HepG2 (cell line): ENCODE measurements around the gene WDR27. TPM values are rescaled to one million over a fixed set of nuclear protein-coding genes. Genes with fewer than 3 reads are reported as not detected.

Source experiments
- ARNT2 ChIP-seq: sonication (generic); formaldehyde crosslinking; IDR thresholded peaks from 2 replicates; pipeline ENCODE4 v1.8.0; 2022; ENCODE audit warnings: mild to moderate bottlenecking, low read depth, missing genetic modification reagents, moderate library complexity
- ESRRA ChIP-seq: sonication (generic); formaldehyde crosslinking; IDR thresholded peaks from 2 replicates; pipeline ENCODE4 v1.5.1; 2020; ENCODE audit warnings: mild to moderate bottlenecking, low read depth, missing genetic modification reagents
- ONECUT2 ChIP-seq: sonication (generic); formaldehyde crosslinking; IDR thresholded peaks from 2 replicates; pipeline ENCODE4 v1.4.0; 2020; ENCODE audit warnings: missing genetic modification reagents
- SATB2 ChIP-seq: sonication (generic); formaldehyde crosslinking; IDR thresholded peaks from 2 replicates; pipeline ENCODE4 v1.5.0; 2020; ENCODE audit warnings: missing genetic modification reagents
- SOX6 ChIP-seq, 2 experiments: fragments of 450-650 bp in 1 of 2; sonication (generic) in 1 of 2; formaldehyde crosslinking in 1 of 2; IDR thresholded peaks; 2 replicates each; pipeline versions ENCODE4 v1.4.0 to v1.6.1; 2017 to 2020; ENCODE audit warnings: antibody characterized with exemption in 1 of 2, mild to moderate bottlenecking in 1 of 2, missing genetic modification reagents in 1 of 2
- ZNF510 ChIP-seq: sonication (generic); formaldehyde crosslinking; IDR thresholded peaks from 2 replicates; pipeline ENCODE4 v1.4.0; 2020; ENCODE audit warnings: low read depth, mild to moderate bottlenecking, missing genetic modification reagents
- ZNF564 ChIP-seq: sonication (generic); formaldehyde crosslinking; IDR thresholded peaks from 2 replicates; pipeline ENCODE4 v1.8.1; 2023; ENCODE audit warnings: mild to moderate bottlenecking, missing genetic modification reagents
- polyA plus RNA-seq, 8 experiments: library from polyadenylated mRNA; depleted of rRNA in 3 of 8; stranded (reverse) in 7 of 8; unstranded in 1 of 8; fragments of >200 nt; fragmentation: Illumina TruSeq in 4 of 8; extraction: Trizol in 4 of 8; gene quantifications; 2 replicates each; pipeline versions ENCODE4 v1.2.1 to v1.2.3, GENCODE V29; 2011 to 2016; ENCODE audit warnings: low read depth in 4 of 8, missing spikeins in 1 of 8, mixed read lengths in 1 of 8; ENCODE audit not compliant: insufficient read depth in 1 of 8
- total RNA-seq, 5 experiments: library from RNA; depleted of rRNA; stranded (reverse); fragments of >200 nt; fragmentation: Illumina TruSeq; extraction: Trizol; gene quantifications; 2 replicates each; pipeline ENCODE4 v1.2.3, GENCODE V29; 2016; ENCODE audit warnings: low read depth in 1 of 5
- TF ChIP-seq, protein P1 (sequence below): sonication (generic); formaldehyde crosslinking; IDR thresholded peaks from 2 replicates; pipeline ENCODE4 v1.4.0; 2020; ENCODE audit warnings: missing genetic modification reagents, mild to moderate bottlenecking, borderline replicate concordance

WDR27 gene
- total and polyA plus RNA-seq, 2 of the 13 experiments (the other 11 are each of a cell fraction or from before 2014, with no cell fraction given), result 34.1 to 80.3 TPM

DNA sequence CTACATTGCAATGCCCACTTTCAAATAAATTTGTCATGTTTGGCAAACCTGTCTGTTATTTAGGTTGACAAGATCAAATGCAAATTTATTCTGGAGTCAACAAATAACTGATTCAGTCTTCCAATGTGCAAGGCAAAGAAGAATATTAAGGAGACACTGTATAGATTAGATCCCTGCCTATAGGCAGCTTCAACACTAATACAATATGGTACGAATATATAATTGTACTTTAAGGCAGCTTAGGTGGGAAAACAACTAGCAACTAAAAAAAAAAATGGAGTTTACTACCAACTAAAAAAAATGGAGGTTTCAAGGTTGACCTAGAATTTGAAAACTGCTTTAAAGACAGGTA, 24.2 kb upstream of the WDR27 start (continued):
- TF ChIP-seq ESRRA (peak; percentile 9; the same call in 1 of the 2 replicates), ZNF564 (CRISPR knock-in tag) (0 out of 2 replicates have a peak, but pooled peaks have one; percentile 7), ONECUT2 (CRISPR knock-in tag) (no peak), ARNT2 (peak; percentile 47; the same call in 1 of the 2 replicates), SOX6 (IDR thresholded peaks at IDR 0.05) (no peak), SOX6 (CRISPR knock-in tag; IDR thresholded peaks at IDR 0.05) (peak; percentile 10; the same call in 1 of the 2 replicates), ZNF510 (CRISPR knock-in tag) (no peak), SATB2 (CRISPR knock-in tag) (no peak)
- TF ChIP-seq, protein P1, sequence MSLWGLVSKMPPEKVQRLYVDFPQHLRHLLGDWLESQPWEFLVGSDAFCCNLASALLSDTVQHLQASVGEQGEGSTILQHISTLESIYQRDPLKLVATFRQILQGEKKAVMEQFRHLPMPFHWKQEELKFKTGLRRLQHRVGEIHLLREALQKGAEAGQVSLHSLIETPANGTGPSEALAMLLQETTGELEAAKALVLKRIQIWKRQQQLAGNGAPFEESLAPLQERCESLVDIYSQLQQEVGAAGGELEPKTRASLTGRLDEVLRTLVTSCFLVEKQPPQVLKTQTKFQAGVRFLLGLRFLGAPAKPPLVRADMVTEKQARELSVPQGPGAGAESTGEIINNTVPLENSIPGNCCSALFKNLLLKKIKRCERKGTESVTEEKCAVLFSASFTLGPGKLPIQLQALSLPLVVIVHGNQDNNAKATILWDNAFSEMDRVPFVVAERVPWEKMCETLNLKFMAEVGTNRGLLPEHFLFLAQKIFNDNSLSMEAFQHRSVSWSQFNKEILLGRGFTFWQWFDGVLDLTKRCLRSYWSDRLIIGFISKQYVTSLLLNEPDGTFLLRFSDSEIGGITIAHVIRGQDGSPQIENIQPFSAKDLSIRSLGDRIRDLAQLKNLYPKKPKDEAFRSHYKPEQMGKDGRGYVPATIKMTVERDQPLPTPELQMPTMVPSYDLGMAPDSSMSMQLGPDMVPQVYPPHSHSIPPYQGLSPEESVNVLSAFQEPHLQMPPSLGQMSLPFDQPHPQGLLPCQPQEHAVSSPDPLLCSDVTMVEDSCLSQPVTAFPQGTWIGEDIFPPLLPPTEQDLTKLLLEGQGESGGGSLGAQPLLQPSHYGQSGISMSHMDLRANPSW (CRISPR knock-in tag), result 0 out of 2 replicates have a peak, but pooled peaks have one; percentile 54
